K562 treated with DMSO at 1 percent for 4 hours (cell line): ENCODE measurements around the gene FCER1G. TPM values are rescaled to one million over a fixed set of nuclear protein-coding genes. Genes with fewer than 3 reads are reported as not detected.

Experiments used
- total RNA-seq: library from RNA; unstranded; fragments of 300-600 nt; gene quantifications from 2 replicates; pipeline ENCODE4 v1.2.3, GENCODE V29; 2022; ENCODE audit not compliant: insufficient read depth

FCER1G gene
- not detected in 2 replicates for total RNA-seq

GRCh38 chr1:161215076-161215475, at the start of gene FCER1G:
Gene FCER1G (plus strand): TSS chr1:161215295. CDS start chr1:161215322, 27 bp downstream.

GRCh38 chr1:161165742-161166668, 49.1 kb upstream of the FCER1G start, which contains the start of gene PPOX:
Gene PPOX (plus strand): TSS chr1:161166426. CDS start chr1:161166848, 422 bp downstream.

GRCh38 chr1:161177112-161177935, 37.8 kb upstream of the FCER1G start, which contains the start of gene B4GALT3:
Gene B4GALT3 (minus strand): TSS chr1:161177507. CDS start chr1:161176060, 1,447 bp downstream.

DNA sequence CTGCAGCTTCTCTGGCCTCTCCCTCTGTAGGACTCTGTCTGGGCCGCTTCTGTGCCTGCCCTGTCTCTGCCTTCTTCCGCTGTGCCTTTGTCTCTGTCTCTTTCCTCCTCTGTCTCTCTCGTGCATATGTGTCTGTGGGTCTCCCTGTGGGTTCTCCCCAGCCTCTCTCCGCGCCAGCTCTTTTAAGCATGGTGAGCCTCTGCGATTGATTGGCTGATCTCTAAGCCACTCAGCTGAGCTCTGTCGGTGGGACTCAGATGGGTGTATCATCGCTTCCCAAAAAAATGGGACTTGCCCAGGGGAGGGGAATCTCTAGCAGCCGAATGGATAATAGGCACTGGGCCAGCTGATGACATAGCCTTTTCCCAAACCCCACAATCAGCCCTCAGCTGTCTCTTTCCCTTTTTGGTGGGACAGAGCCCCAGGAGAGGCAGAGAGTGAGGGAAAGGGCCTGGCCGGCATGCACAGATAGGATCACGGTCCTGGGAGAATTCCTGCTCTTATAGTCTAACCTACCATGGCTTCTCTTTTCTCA, 16.1 kb upstream of the FCER1G start, which contains the start of gene ADAMTS4:
ADAMTS4 (minus strand) TSS at position 158 of the 535 bp plus-strand sequence. CDS start 427 bp downstream, outside the sequence.

GRCh38 chr1:161201836-161202712, 13.0 kb upstream of the FCER1G start, which contains the start of gene NDUFS2:
Gene NDUFS2 (plus strand): TSS chr1:161202367. CDS start chr1:161202386, 19 bp downstream.

DNA sequence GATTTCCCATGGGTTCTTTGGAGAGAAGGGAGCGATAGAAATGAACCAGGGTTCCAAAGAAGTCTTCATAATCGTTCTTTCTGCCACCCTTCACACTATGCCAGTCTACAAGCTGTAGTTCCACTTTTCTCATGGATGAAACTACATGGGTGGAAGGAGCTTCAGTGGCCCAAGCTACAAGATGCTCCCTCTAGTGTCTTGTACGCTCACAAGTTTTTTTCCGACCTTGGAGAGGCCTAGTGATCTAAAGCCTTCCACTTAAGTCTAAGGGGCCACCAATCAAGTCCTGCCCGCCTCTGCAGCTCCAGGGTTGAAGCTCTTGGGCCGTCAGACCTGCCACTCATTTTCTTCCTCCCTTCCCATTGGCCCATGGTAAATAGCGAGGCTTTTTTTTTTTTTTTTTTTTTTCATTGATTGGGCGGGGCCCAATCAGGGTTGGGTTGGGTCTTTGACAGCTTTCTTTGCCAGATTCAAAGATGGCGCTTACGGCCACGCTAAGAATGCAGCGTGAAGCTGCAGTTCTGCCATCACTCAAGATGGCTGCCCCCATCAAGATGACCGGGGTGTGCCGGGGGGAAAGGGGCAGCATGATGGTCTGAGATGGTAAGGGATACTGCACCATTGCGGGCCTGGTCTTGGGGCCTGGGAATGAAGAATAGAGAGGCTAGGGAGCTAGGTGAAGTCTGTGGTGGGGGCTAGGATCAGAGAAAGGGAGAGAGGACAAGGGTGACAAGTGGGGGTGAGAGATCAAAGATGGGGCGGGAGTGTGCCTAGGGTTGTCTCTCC, 10.6 kb downstream of the FCER1G start, which contains the start of gene TOMM40L:
TOMM40L (plus strand) TSS at position 527 of the 786 bp plus-strand sequence. CDS start 430 bp downstream, outside the sequence.

DNA sequence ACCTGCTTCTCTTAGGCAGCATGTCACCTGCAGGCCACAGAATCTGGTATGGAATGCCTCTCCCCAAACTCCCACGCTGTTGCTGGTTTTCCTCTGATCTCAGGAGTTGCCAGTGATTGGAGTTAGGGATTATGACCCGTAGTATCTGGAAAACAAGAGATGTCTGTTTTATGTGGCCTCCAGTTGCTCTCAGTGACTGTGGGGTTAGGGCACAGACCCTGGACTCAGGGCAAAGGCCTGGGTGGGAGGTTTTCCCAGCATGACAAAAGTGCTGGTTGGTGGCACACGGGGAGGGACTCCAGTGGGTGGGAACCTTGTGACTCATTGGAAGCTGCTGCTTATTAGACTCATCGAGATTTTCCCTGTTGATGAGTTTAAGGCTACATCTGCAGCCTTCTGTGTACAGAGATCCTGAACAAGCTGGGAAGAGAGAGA, 23.0 kb downstream of the FCER1G start, which contains the start of gene NR1I3:
NR1I3 (minus strand) TSS at position 165 of the 435 bp plus-strand sequence. CDS start 1,638 bp downstream, outside the sequence.

GRCh38 chr1:161258439-161259344, 43.6 kb downstream of the FCER1G start, which contains the start of gene PCP4L1:
Gene PCP4L1 (plus strand): TSS chr1:161258745. CDS start chr1:161258975, 230 bp downstream.

Other genes starting within 250 kb of the FCER1G start
- gene F11R, start 194.1 kb upstream of the FCER1G start, total RNA-seq = 44.0 and 45.4 TPM in 2 replicates
- not detected in 2 replicates for gene TSTD1, start 176.3 kb upstream of the FCER1G start, total RNA-seq
- 53.7 and 57.3 TPM in 2 replicates for gene USF1, start 169.3 kb upstream of the FCER1G start, total RNA-seq
- gene ARHGAP30, start 145.4 kb upstream of the FCER1G start, total RNA-seq = not detected in 2 replicates
- gene NECTIN4, start 125.7 kb upstream of the FCER1G start, total RNA-seq = not detected in 2 replicates
- not detected in 2 replicates for gene KLHDC9, start 116.9 kb upstream of the FCER1G start, total RNA-seq
- 145 and 191 TPM in 2 replicates for gene PFDN2, start 97.3 kb upstream of the FCER1G start, total RNA-seq
- gene NIT1, start 97.2 kb upstream of the FCER1G start, total RNA-seq = 26.6 and 27.9 TPM in 2 replicates
- gene DEDD, start 82.6 kb upstream of the FCER1G start, total RNA-seq = 22.8 and 25.7 TPM in 2 replicates
- gene UFC1, start 61.3 kb upstream of the FCER1G start, total RNA-seq = 89.4 and 115 TPM in 2 replicates
- 18.7 and 24.9 TPM in 2 replicates for gene USP21, start 55.8 kb upstream of the FCER1G start, total RNA-seq
- gene PPOX, start 48.9 kb upstream of the FCER1G start, total RNA-seq = 20.5 and 26.6 TPM in 2 replicates
- 67.8 and 78.2 TPM in 2 replicates for gene B4GALT3, start 37.8 kb upstream of the FCER1G start, total RNA-seq
- 0.65 and 0.77 TPM in 2 replicates for gene ADAMTS4, start 16.2 kb upstream of the FCER1G start, total RNA-seq
- gene NDUFS2, start 12.9 kb upstream of the FCER1G start, total RNA-seq = 79.0 and 81.6 TPM in 2 replicates
- not detected in 2 replicates for gene APOA2, start 8.3 kb downstream of the FCER1G start, total RNA-seq
- gene TOMM40L, start 10.8 kb downstream of the FCER1G start, total RNA-seq = 8.5 and 12.5 TPM in 2 replicates
- not detected in 2 replicates for gene NR1I3, start 22.9 kb downstream of the FCER1G start, total RNA-seq
- gene PCP4L1, start 43.5 kb downstream of the FCER1G start, total RNA-seq = not detected in 2 replicates
- 2.5 and 3.4 TPM in 2 replicates for gene MPZ, start 94.7 kb downstream of the FCER1G start, total RNA-seq
- 128 and 155 TPM in 2 replicates for gene SDHC, start 99.1 kb downstream of the FCER1G start, total RNA-seq
- not detected in 2 replicates for gene CFAP126, start 152.6 kb downstream of the FCER1G start, total RNA-seq